ENCODE data around the gene MAP3K8.
"Not testable (repeated sequence)": the region's sequence is repeated elsewhere in the genome, so short reads cannot be mapped to it uniquely, and the experiment has no call there.

Gene MAP3K8

GRCh38 chr10:30447125-30447799 is 13.3 kb downstream of the MAP3K8 start:
- DNase-seq (ENCODE audit: low read depth) = no peak

GRCh38 chr10:30448092-30448491 is 14.1 kb downstream of the MAP3K8 start:
- DNase-seq (ENCODE audit: low read depth) = no peak

DNA sequence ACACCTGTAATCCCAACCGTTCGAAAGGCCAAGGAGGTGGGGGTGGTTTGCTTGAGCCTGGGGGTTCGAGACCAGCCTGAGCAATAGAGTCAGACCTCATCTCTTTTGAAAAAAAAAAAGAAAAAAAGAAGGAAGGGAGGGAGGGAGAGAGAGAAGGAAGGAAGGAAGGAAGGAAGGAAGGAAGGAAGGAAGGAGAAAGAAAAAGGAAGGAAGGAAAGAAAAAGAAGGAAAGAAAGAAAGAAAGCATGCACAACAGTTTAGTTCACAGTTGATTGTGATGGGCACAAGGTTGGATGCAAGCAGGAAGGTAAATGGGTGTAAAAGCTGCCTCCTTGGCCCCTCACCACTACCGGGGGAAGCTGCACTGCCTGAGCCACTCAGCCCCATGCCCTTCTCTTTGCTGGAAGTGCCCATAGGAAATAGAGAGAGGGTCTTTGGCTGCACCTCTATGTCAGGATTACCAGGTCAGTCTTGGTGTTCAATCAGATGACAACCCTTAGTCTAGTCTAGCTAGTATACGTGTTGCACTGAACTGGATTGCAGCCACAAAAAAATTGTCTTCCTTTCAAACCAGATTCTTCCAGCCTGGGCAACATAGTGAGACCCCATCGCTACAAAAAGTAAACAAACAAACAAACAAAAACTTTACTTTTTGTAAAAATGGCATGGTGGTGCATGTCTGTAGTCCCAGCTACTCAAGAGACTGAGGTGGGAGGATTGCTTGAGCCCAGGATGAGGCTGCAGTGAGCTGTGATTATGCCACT is 20.0 kb downstream of the MAP3K8 start:
- no peak for DNase-seq (ENCODE audit: low read depth)

DNA sequence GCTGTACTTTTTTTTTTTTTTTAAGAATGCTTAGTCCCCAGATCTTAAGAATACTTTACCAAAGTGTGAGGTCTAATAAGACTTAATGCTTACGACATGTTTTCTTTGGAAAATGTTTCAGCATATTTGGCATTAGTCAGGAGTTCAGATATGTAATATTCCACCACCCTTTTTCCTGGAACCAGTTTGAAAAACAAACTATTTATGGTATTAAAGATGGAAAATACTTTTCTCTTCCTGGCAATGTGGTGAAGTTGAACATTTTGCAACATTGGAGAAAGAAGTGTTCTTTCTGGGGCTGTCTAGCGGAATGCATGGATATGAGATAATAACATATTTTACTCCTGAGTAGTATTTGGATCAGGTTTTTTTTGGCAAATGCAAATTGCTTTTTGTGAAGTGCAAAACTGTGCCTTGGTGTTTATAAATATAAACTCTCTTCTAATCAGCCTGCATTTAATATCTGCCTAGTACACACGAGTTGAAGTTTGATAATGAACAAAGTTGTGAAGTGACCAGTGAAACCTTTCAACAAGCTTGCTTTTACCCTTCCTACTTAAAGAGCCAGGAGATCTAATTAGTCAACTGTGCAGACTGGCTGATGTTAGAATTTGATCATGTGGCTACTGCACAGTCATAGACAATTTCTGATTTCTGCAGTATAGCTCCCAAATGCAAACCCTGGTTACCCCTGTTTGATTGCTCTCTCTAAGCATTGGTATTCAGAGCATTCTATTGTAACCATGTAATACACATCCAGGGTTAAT is 20.9 kb downstream of the MAP3K8 start:
- no peak for DNase-seq (ENCODE audit: low read depth)

- DNase-seq (ENCODE audit: low read depth) = no peak
Observed at GRCh38 chr10:30455816-30456215, 21.8 kb downstream of the MAP3K8 start.

- no peak for DNase-seq (ENCODE audit: low read depth)
Observed at GRCh38 chr10:30456266-30456665, 22.3 kb downstream of the MAP3K8 start.

GRCh38 chr10:30459283-30459682 is 25.3 kb downstream of the MAP3K8 start:
- DNase-seq (ENCODE audit: low read depth) = no peak

DNA sequence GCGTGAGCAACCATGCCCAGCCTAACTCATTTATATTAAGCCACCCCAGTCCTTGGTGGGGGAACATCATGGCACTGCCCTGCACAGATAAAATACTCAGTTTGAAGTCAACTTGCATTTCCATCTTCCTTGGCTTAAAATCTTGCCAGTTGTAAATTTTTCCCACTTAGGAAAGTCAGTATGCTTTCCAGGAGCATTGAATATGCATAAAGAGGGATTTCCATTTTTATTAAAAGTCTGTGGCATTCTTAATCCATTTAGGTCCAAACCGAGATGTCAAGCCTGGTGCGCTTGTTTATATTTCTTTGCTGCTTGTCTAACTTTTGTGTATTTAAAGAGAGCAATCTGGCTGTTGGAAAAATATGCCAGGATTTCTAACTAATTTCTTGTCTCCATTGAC is 26.1 kb downstream of the MAP3K8 start:
- DNase-seq (ENCODE audit: low read depth) = no peak

DNA sequence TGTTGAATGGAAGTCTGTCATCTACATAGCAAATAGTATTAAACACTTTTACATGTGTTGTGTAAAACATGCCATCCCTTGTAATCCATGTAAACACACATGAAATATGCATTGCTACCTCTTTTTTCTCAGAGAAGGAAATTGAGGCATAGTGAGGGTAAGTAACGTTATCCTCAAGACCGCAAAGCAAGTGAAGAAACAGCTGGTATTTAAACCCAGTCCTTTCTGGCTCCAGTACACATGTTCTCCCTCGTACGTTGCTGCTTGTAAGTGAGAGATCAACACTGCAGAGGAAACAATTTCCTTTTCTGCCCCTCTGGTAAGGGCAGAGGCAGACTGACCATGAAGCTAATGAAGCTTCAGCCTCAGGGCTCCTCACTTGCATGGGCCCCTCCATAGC is 28.5 kb downstream of the MAP3K8 start:
- no peak for DNase-seq (ENCODE audit: low read depth)

- DNase-seq (ENCODE audit: low read depth) = no peak
Observed at GRCh38 chr10:30463944-30464451, 30.0 kb downstream of the MAP3K8 start.

DNA sequence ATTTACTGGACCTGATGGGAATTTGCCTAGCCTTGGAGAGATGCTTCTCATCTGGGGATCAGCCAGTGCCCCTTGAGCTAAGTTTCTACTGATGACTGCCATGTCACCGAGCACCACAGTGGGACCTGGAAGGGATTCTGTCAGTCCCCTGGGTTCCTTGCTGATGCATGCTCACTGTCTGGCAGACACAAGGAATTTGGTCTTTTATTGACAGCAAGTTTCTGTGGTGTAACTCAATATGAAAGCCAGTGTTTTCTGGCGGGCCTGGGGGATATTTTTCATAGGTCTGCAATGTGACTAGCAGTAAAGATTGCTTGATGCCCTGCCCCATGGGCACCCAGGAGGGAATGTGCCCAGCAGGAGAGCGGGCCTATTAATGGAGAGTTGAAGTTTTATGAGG is 30.7 kb downstream of the MAP3K8 start:
- no peak for DNase-seq (ENCODE audit: low read depth)

- no peak for DNase-seq (ENCODE audit: low read depth)
Observed at GRCh38 chr10:30466445-30466844, 32.5 kb downstream of the MAP3K8 start.

GRCh38 chr10:30467651-30468338 is 33.8 kb downstream of the MAP3K8 start:
- no peak for DNase-seq (ENCODE audit: low read depth)

DNA sequence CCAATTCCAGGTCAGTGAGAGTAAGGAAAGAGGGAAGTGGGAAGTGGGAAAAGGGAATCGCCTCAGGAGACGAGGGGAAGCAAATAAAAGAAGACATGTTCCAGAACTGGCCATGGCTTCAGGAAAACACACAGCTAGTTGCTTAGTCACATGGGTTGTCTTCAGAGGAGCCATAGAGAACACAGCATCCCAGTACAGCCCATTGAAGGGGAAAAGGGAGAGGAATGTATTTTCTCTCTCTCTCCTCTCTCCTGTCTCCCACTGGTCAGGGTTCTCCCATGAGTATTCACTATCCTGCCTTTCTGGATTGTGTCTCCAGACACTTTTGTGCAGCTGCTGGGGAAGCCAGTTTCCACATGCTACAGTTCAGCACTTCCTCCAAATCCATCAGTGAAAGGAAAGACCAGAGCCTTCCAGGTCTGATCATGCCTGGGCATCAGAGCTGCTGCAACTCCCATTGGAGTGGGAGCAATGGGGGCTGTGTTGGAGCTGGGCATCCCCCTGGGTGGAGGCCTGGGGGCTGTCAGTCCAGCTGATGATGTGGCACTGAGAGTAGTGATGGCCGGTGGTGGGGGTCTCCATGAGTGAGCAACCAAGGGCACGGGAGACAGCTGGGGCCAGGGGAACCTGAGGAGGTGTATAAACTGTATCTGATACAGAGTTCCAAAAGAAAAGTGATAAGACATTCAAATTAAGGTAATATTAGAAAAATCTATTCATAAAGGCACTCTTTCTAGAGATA is 38.6 kb downstream of the MAP3K8 start:
- DNase-seq (ENCODE audit: low read depth) = no peak

DNA sequence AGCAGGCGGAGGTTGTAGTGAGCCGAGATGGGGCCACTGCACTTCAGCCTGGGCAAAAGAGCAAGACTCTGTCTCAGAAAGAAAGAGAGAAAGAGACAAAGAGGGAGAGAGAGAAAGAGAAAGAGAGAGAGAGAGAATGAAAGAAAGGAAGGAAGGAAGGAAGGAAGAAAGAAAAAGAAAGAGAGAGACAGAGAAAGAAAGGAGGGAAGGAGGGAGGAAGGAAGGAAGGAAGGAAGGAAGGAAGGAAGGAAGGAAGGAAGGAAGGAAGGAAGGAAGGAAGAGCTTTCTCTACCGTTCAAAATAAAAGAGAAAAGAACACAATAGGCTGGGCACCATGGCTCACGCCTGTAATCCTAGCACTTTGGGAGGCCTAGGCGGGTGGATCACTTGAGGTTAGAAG is 41.5 kb downstream of the MAP3K8 start:
- not testable (repeated sequence) for DNase-seq (ENCODE audit: low read depth)

DNA sequence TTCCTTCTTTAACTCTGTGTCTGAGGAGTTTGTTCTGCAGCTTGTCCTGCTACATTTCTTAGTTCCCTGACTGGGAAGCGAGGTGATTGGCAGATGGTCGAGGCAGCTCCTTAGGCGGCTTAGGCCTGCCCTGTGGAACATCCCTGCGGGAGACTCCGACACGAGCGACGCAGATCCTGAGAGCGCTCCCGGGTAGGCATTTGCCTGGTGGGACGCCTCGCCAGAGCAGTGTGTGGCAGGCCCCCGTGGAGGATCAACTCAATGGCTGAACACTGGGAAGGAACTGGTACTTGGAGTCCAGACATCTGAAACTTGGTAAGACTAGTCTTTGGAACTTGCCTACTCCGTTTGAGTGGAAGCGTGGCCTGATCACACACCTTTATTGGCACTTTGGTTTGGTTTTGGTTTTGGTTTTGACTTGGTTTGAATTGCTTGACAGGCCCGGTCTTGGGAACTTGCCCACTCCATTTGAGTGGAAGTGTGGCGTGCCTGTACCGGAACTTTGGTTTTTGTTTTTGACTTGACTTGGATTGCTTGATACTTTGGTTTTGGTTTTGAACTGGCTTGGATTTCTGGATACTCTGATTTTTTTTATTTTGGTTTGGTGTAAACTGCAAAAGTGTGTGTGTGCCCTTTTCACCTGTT is 42.6 kb downstream of the MAP3K8 start:
- no peak for DNase-seq (ENCODE audit: low read depth)

- not testable (repeated sequence) for DNase-seq (ENCODE audit: low read depth)
Observed at GRCh38 chr10:30479513-30479912, 45.5 kb downstream of the MAP3K8 start.

GRCh38 chr10:30481603-30482002 is 47.6 kb downstream of the MAP3K8 start:
- no peak for DNase-seq (ENCODE audit: low read depth)

- DNase-seq (ENCODE audit: low read depth) = no peak
Observed at GRCh38 chr10:30488316-30488715, 54.3 kb downstream of the MAP3K8 start.

GRCh38 chr10:30489346-30489745 is 55.4 kb downstream of the MAP3K8 start:
- DNase-seq (ENCODE audit: low read depth) = no peak
